H1 (cell line): ENCODE data around the gene APEH.

Experiments
- ATF3 ChIP-seq: IDR thresholded peaks from 2 replicates; pipeline ENCODE4 v1.6.1; 2011; ENCODE audit warnings: low read depth, mild to moderate bottlenecking, low read length; ENCODE audit not compliant: insufficient read depth
- CREB1 ChIP-seq: IDR thresholded peaks from 2 replicates; pipeline ENCODE4 v1.6.1; 2012; ENCODE audit warnings: inconsistent platforms
- CTCF ChIP-seq, 3 experiments: IDR thresholded peaks; 1 replicate in 2 of 3; 2 replicates in 1 of 3; pipeline versions ENCODE4 v1.5.1 to v1.6.1; 2011; ENCODE audit warnings: low read length in 3 of 3, mild to moderate bottlenecking in 3 of 3, inconsistent platforms in 2 of 3, low read depth in 1 of 3, moderate library complexity in 1 of 3; ENCODE audit not compliant: insufficient read depth in 1 of 3; ENCODE audit errors: control extremely low read depth in 1 of 3
- EP300 ChIP-seq, 2 experiments: IDR thresholded peaks; 1 replicate in 1 of 2; 2 replicates in 1 of 2; pipeline ENCODE4 v1.6.1; 2011 to 2012; ENCODE audit warnings: low read depth in 2 of 2, low read length in 2 of 2, mild to moderate bottlenecking in 2 of 2, borderline replicate concordance in 1 of 2, inconsistent platforms in 1 of 2, moderate library complexity in 1 of 2
- EZH2 ChIP-seq: fragments of 200-600 bp; sonication (generic); IDR thresholded peaks from 2 replicates; pipeline ENCODE4 v1.7.1; 2012; ENCODE audit warnings: low read depth, mild to moderate bottlenecking, moderate library complexity, low read length, inconsistent platforms; ENCODE audit not compliant: severe bottlenecking
- MAX ChIP-seq: IDR thresholded peaks from 2 replicates; pipeline ENCODE4 v1.6.1; 2012; ENCODE audit warnings: inconsistent platforms
- POLR2A ChIP-seq, 2 experiments: IDR thresholded peaks; 1 replicate in 1 of 2; 2 replicates in 1 of 2; pipeline ENCODE4 v1.6.1; 2011; ENCODE audit warnings: low read depth in 2 of 2, low read length in 2 of 2, mild to moderate bottlenecking in 2 of 2; ENCODE audit errors: control extremely low read depth in 1 of 2
- POLR2AphosphoS5 ChIP-seq: IDR thresholded peaks from 2 replicates; pipeline ENCODE4 v1.6.1; 2011; ENCODE audit warnings: low read depth, low read length
- RFX5 ChIP-seq: IDR thresholded peaks from 2 replicates; pipeline ENCODE4 v1.6.1; 2011; ENCODE audit warnings: low read depth, low read length, improper control_type of control experiment, borderline replicate concordance
- SIX5 ChIP-seq: IDR thresholded peaks from 2 replicates; pipeline ENCODE4 v1.6.1; 2011; ENCODE audit warnings: mild to moderate bottlenecking, low read depth, low read length
- TCF12 ChIP-seq: IDR thresholded peaks from 2 replicates; pipeline ENCODE4 v1.6.1; 2011; ENCODE audit warnings: low read depth, mild to moderate bottlenecking, low read length

GRCh38 chr3:49650637-49651036 lies 23.5 kb upstream of the APEH start:
- TF ChIP-seq RFX5, result no peak
- TF ChIP-seq EP300 (IDR thresholded peaks at IDR 0.05; ENCODE audit: borderline replicate concordance in 1 of 2, low read depth in 2 of 2, low read length in 2 of 2), result no peak
- no peak for TF ChIP-seq SIX5
- TF ChIP-seq CTCF (IDR thresholded peaks at IDR 0.05; ENCODE audit: control extremely low read depth in 1 of 3, insufficient read depth in 1 of 3, low read depth in 1 of 3, low read length in 3 of 3), result no peak
- no peak for TF ChIP-seq EZH2
- no peak for TF ChIP-seq CREB1
- no peak for TF ChIP-seq POLR2A (IDR thresholded peaks at IDR 0.05; ENCODE audit: control extremely low read depth in 1 of 2, low read depth in 2 of 2, low read length in 2 of 2)
- no peak for TF ChIP-seq MAX
- no peak for TF ChIP-seq POLR2AphosphoS5
- TF ChIP-seq TCF12, result no peak
- TF ChIP-seq ATF3, result no peak
